Duodenal mucosa (tissue), 2 donors: ENCODE results near the gene BMPR1A.
A peak's percentile ranks its signal among the peaks of the same experiment; 100 is the strongest.
"Not testable (repeated sequence)": the region's sequence is repeated elsewhere in the genome, so short reads cannot be mapped to it uniquely, and the experiment has no call there.

Experiments
- H3K27ac ChIP-seq: one replicate; pipeline ENCODE4 v1.7.0; 2013; ENCODE audit warnings: low read depth, low read length
- H3K27me3 ChIP-seq, 2 donors: one replicate each; pipeline ENCODE4 v1.7.0; 2013; ENCODE audit warnings: low read length in 2 of 2, control low read depth in 1 of 2; ENCODE audit not compliant: insufficient read depth in 2 of 2, control insufficient read depth in 1 of 2
- H3K36me3 ChIP-seq, 2 donors: one replicate each; pipeline ENCODE4 v1.7.0; 2013; ENCODE audit warnings: low read length in 2 of 2, control low read depth in 1 of 2; ENCODE audit not compliant: insufficient read depth in 2 of 2, control insufficient read depth in 1 of 2
- H3K4me1 ChIP-seq, 2 donors: one replicate each; pipeline ENCODE4 v1.7.0; 2013; ENCODE audit warnings: low read length in 2 of 2, control low read depth in 1 of 2; ENCODE audit not compliant: insufficient read depth in 2 of 2, control insufficient read depth in 1 of 2
- H3K4me3 ChIP-seq, 2 donors: one replicate each; pipeline ENCODE4 v1.7.0; 2013; ENCODE audit warnings: low read length in 2 of 2, low read depth in 1 of 2
- H3K9ac ChIP-seq, 2 donors: one replicate each; pipeline ENCODE4 v1.7.0; 2013; ENCODE audit warnings: low read length in 2 of 2, low read depth in 1 of 2
- H3K9me3 ChIP-seq, 2 donors: one replicate each; pipeline ENCODE4 v1.7.0; 2013; ENCODE audit warnings: low read length in 2 of 2, control low read depth in 1 of 2; ENCODE audit not compliant: control insufficient read depth in 1 of 2

BMPR1A gene

GRCh38 chr10:86728056-86728455 lies 28.4 kb upstream of the BMPR1A start:
- Histone ChIP-seq H3K4me1 (peaks cover 14 to 17% of the 10 kb centered on the region in 2 donors), H3K36me3 (no peaks in the 10 kb centered on the region), H3K9ac (no peak overlapping the region), H3K4me3 (no peak overlapping the region), H3K27me3 (no peaks in the 10 kb centered on the region), H3K27ac (no peak overlapping the region), H3K9me3 (no peaks in the 10 kb centered on the region)

DNA sequence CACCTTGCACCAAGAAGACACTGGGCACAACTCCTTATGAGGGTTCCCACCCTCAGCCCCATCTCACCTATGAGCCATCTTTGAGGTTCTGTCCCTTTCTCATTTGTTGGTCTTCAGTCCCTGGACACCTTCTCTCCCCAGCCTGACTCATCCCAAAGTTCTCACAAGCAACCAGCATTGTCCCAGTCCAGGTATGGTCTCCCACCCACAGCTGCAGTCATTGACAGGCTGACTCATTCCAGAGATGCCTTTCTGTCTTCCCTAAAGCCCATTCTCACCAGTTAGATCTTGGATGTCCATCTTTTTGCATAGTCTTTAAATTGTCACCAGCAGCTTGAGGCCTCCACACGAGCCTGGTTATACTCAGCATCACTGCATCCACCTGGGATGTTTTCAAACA lies 26.7 kb upstream of the BMPR1A start:
- H3K36me3 ChIP-seq, result no peaks in the 10 kb centered on the region
- H3K4me1 ChIP-seq, result peaks cover 5 to 14% of the 10 kb centered on the region in 2 donors
- H3K27me3 ChIP-seq, result no peaks in the 10 kb centered on the region
- H3K9ac ChIP-seq, result no peak overlapping the region
- no peak overlapping the region for H3K27ac ChIP-seq
- no peak overlapping the region for H3K4me3 ChIP-seq
- no peaks in the 10 kb centered on the region for H3K9me3 ChIP-seq

DNA sequence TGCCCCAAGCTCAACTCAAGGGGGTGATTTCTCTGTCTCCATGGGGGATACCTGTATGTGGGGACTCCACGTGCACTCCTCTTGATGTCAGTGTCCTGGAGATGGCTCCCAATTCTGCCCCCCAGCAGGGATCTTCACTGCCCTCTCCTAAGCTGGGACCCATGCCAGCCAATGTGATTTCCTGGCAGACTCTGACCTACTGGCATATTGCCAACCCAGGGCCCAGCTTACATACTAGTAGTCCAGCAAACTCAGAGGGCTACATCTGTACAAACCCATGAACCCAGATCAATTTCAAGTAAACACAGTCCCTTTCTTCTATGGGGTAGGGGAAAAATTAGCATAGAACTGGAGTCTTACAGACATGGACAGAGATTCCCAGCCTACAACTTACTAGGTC lies 26.2 kb upstream of the BMPR1A start:
- no peak overlapping the region for H3K4me3 ChIP-seq
- H3K27me3 ChIP-seq, result no peaks in the 10 kb centered on the region
- no peak overlapping the region for H3K27ac ChIP-seq
- peaks cover 5 to 14% of the 10 kb centered on the region in 2 donors for H3K4me1 ChIP-seq
- H3K36me3 ChIP-seq, result no peaks in the 10 kb centered on the region
- no peaks in the 10 kb centered on the region for H3K9me3 ChIP-seq
- no peak overlapping the region for H3K9ac ChIP-seq

- no peaks in the 10 kb centered on the region for H3K36me3 ChIP-seq
- no peaks in the 10 kb centered on the region for H3K27me3 ChIP-seq
- H3K4me1 ChIP-seq, result peaks cover 0 to 8% of the 10 kb centered on the region in 2 donors
- no peak overlapping the region for H3K9ac ChIP-seq
- H3K4me3 ChIP-seq, result no peak overlapping the region
- H3K27ac ChIP-seq, result peak overlapping the region; percentile 54
- no peaks in the 10 kb centered on the region for H3K9me3 ChIP-seq
Measured at GRCh38 chr10:86732771-86733170, 23.6 kb upstream of the BMPR1A start.

GRCh38 chr10:86733260-86733671 lies 23.2 kb upstream of the BMPR1A start:
- Histone ChIP-seq H3K9me3 (no peaks in the 10 kb centered on the region), H3K27me3 (no peaks in the 10 kb centered on the region), H3K27ac (no peak overlapping the region), H3K4me1 (peaks cover 0 to 8% of the 10 kb centered on the region in 2 donors), H3K36me3 (no peaks in the 10 kb centered on the region), H3K9ac (no peak overlapping the region), H3K4me3 (no peak overlapping the region)

- H3K9me3 ChIP-seq, result no peaks in the 10 kb centered on the region
- no peaks in the 10 kb centered on the region for H3K36me3 ChIP-seq
- no peak overlapping the region for H3K4me3 ChIP-seq
- peaks cover 0 to 8% of the 10 kb centered on the region in 2 donors for H3K4me1 ChIP-seq
- H3K27ac ChIP-seq, result no peak overlapping the region
- H3K9ac ChIP-seq, result no peak overlapping the region
- no peaks in the 10 kb centered on the region for H3K27me3 ChIP-seq
Measured at GRCh38 chr10:86734207-86734988, 22.0 kb upstream of the BMPR1A start.

GRCh38 chr10:86735278-86735677 lies 21.1 kb upstream of the BMPR1A start:
- not testable (repeated sequence) for H3K9me3 ChIP-seq, H3K36me3 ChIP-seq, H3K27ac ChIP-seq, H3K9ac ChIP-seq, H3K27me3 ChIP-seq, H3K4me1 ChIP-seq, H3K4me3 ChIP-seq

DNA sequence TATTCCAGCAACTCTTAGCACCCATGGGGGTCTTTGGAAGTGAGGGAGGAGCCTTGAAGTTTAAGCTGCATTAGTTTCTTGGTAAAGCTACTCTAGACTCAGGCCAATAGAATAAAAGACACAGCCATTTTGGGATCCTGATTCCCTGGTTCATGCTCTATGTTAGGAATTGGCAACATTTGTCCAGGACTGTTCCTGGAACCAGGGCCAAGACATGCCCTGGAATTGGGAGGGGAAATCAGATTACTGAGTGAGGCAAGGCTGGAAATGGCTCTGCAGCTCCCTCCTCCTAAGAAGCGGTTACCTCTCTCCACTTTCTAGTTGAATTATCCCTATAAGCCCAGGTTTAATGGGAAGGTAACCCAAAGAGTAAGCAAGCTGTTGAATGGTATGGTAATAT lies 14.2 kb upstream of the BMPR1A start:
- H3K9ac ChIP-seq, result no peak overlapping the region
- no peak overlapping the region for H3K4me3 ChIP-seq
- H3K27ac ChIP-seq, result no peak overlapping the region
- H3K9me3 ChIP-seq, result no peaks in the 10 kb centered on the region
- H3K4me1 ChIP-seq, result peaks cover 4 to 6% of the 10 kb centered on the region in 2 donors
- no peaks in the 10 kb centered on the region for H3K36me3 ChIP-seq
- no peaks in the 10 kb centered on the region for H3K27me3 ChIP-seq

DNA sequence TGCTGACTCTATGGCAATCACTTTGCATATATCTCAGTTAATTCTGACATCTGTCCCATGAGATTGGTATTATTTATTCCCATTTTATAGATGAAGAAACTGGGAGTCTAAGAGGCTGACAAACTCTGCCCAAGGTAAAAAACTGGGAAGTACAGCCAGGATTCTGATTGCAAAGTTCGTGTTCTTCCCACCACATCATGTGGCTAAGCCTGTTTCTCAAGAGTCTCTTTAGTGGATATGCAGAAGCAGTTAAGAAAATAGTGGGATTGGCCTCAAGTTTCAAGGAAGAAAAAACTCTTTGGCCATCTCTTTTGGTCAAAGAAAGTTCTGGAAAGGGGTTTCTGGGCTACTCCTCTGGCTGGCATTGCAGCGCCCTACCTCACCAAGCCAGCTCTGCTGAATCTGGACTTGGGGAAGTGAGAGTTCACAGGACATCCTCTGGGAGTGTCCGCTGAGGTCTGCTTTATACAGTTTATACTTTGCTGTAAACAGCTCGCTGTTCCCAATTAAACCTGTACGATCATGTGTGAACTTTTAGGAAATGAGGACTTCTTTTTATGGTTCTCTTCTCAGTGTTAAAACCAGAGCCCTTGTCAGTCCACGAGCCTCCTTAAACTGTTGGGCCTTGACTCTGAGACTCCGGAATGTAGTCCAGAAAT lies 12.2 kb upstream of the BMPR1A start:
- no peaks in the 10 kb centered on the region for H3K36me3 ChIP-seq
- H3K4me3 ChIP-seq, result no peak overlapping the region
- H3K9me3 ChIP-seq, result no peaks in the 10 kb centered on the region
- no peaks in the 10 kb centered on the region for H3K27me3 ChIP-seq
- no peak overlapping the region for H3K27ac ChIP-seq
- peaks cover 4 to 6% of the 10 kb centered on the region in 2 donors for H3K4me1 ChIP-seq
- H3K9ac ChIP-seq, result no peak overlapping the region

DNA sequence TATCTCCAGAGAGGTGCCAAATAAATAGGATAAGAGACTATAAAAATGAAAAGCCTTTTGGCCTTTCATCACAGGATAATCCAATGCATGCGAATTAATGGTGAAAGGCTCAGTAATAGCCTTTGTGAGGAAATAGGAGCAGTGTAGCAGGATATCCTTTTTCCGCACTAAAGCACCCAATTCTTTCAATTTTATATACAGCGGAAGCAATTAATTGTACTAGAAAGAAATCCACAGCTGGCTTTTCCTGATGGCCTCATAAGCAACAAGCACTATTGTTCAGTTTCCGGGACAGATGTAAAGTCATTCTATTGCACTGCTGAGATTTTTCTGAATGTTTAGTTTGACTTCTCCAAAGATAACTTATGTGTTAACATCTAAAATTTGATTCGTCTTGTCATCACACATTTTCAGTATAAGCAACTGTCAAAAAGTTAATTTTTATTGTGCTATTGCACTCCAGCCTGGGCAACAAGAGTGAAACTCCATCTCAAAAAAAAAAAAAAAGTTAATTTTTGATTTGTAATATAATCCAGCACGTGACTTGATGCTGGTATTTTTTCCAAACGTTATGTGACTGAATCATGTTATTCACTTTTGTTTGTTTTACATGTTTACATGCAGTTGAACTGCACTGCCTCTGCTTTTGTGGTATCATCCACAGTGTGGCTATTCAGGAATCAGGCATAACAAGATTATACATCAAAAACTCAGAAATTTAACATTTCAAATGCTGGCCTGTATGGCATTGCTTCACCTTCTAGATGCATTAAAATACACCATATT lies 8.4 kb upstream of the BMPR1A start:
- H3K9me3 ChIP-seq, result no peaks in the 10 kb centered on the region
- H3K36me3 ChIP-seq, result no peaks in the 10 kb centered on the region
- peaks cover 12 to 13% of the 10 kb centered on the region in 2 donors for H3K4me1 ChIP-seq
- H3K9ac ChIP-seq, result no peak overlapping the region
- H3K27ac ChIP-seq, result no peak overlapping the region
- H3K27me3 ChIP-seq, result no peaks in the 10 kb centered on the region
- H3K4me3 ChIP-seq, result no peak overlapping the region
